HG02623 (cell line): ENCODE results near the gene ATP6AP1.
"Not testable (repeated sequence)": the region's sequence is repeated elsewhere in the genome, so short reads cannot be mapped to it uniquely, and the experiment has no call there.

Experiments
- ATAC-seq: cut with Tn5 transposase; IDR thresholded peaks from one replicate; pipeline ENCODE4 v1.9.1; 2021; ENCODE audit warnings: moderate library complexity; ENCODE audit not compliant: unreplicated experiment

Gene ATP6AP1

DNA sequence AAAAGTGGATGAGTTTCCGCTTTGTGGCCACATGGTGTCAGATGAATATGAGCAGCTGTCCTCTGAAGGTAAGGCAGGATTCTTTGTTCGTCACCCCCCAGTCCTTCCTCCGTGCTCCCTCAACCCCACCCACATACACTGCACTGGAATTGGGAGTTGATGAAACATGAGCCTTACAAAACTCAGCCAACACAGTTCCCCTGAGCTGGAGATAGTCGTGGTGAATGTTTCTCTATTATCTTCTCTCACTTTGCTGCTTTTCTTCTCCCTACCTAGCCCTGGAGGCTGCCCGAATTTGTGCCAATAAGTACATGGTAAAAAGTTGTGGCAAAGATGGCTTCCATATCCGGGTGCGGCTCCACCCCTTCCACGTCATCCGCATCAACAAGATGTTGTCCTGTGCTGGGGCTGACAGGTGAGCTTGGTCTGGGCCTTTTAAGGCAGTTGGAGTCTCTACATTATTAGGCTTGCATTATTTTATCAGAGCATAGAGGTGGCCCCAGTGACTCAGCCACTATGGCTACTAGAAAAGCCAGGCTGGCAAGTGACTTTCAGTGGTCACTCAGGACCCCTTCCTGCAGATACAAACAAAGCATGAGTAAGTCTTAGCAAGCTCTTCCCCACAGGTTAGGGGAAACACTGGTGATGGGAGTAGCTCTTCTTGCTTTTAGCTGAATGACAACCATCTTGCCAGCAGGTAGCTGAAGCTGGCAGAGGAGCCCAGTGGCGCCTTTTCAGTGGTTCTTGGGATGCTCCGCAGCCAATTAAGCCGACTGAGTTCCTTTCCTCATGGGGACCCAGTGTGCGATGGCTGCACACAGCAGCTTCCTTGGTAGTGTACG lies 28.7 kb upstream of the ATP6AP1 start:
- ATAC-seq = no peak

DNA sequence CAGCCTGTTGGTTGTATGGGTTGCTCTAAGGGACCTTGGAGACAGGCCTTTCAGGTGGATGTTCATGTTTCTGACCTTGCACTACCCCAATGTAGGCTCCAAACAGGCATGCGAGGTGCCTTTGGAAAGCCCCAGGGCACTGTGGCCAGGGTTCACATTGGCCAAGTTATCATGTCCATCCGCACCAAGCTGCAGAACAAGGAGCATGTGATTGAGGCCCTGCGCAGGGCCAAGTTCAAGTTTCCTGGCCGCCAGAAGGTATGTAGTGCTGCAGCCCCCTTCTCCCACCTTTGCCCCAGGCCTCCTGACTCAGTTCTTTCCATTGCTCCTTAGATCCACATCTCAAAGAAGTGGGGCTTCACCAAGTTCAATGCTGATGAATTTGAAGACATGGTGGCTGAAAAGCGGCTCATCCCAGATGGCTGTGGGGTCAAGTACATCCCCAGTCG lies 28.1 kb upstream of the ATP6AP1 start:
- ATAC-seq = not testable (repeated sequence)

DNA sequence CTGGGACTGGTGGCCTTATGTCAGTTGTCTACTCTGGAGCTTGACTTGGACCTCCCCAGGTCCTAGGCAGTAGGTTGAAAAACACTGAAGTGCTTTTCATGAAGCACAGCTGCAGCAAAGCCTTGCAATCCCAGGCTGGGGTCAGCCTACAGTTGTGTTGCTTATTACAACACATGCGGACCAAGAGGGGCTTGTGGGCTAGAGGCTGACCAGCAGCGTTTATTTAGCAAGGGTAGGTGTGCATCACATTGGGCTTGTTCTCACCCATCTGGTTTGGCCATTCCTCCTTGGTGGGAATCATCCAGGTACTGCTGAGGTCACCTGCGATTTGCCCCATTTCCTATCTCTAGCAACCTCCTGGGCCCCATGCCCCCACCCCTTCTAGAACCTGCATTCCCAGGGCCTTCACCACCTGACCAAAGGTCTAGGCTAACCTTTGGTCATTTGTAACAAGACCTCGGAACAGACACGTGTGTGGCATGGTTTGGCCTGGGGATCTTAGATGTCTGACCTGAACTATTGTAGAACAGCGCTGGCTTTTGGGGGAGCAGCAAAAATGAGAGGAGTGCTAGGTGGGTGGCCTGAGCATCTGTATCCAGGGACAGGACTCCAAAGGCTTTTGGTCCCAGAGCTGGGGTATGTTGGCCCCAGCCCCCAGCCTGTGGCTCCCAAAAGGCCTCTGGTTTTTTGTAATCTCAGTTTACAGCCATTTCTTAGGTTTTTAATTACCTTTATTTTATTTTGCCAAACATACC lies 27.3 kb upstream of the ATP6AP1 start:
- no peak for ATAC-seq

DNA sequence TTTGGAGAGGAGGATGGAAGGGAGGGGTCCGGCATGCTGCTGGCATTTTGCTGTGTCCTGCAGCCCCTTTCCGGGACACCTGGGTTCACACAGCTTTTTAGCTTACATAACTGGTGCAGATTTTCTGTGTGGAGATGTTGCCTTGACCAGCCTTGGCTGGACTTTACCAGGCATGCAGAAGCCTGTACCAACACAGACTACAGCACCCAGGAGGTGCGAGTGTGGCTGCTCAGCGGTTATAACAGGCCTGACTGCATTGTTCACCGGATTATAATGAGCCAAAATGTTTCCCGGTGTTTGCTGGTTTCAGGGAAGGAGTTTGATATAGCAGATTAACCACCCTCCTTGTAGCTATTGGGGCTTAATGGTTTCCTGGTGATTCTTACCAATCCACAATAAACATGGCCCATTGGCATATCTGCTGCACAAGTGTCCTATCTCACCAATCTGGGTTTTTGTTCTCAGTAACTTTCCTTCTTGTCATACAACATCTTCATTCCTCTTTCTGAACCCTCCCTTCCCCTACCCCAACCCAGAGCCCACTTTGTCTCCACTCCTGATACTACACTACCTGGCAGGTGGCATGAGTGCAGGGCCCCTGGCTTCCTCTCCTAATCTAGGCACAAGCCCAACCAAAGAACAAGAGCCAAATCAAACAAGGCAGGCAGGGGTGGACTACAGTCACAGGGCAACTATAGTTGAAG lies 26.4 kb upstream of the ATP6AP1 start:
- no peak for ATAC-seq

DNA sequence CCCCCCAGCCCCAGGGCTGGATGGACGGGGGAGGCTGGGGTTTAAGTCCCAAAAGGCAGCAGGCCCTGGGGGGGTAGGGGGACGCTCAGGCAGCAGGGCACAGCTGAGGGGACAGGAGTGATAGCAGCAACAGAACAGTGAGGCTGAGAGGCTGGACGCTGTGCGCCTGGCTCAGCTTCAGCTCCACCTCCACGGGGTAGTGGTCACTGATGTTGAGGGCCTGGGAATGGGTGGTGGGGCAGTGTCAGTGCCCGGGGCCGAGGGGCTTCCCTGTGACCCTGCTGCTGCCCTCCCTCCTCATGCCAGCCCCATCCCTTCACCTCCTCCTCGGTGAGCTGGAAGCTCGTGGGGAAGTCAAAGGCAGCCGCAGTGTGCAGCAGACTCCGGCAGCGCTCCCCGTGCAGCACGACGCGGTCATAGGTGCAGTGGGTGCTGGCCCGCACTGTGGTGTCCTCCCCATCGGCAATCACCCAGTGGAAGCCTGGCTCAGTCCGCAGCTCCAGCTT lies 25.8 kb upstream of the ATP6AP1 start:
- no peak for ATAC-seq

DNA sequence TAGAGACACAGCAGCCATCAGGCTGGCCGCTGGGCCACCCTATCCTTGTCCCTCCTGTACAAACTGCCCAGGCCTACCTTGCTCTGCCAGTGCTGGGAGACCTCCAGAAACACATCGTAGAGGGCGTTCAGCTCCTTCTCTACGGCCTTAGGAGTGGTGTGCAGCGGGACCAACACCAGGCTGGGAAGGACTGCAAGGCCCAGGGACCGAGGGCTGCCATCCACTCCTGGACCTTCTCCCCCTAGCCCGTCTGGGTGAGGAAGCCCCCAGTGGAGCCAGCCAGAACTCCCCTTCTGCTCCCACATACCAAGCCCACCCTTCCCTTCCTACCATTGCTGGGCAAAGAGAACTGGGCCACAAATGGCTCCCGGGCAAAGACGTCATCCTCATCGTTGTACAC lies 25.3 kb upstream of the ATP6AP1 start:
- ATAC-seq = no peak

DNA sequence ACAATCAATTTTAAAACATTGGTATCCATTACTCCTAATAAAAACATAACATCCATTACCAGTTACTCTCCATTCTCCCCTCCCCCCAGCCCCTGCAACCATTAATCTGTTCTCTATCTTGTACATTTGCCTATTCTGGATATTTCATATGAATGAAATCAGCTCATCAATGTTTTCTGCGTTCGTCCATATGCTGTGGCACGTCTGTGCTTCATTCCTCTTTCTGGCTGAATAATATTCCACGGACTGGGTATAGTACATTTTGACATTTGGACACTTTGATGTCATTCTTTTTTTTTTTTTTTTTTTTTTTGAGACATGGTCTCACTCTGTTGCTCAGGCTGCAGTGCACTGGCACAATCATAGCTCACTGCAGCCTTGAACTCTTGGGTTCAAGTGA lies 24.6 kb upstream of the ATP6AP1 start:
- no peak for ATAC-seq

DNA sequence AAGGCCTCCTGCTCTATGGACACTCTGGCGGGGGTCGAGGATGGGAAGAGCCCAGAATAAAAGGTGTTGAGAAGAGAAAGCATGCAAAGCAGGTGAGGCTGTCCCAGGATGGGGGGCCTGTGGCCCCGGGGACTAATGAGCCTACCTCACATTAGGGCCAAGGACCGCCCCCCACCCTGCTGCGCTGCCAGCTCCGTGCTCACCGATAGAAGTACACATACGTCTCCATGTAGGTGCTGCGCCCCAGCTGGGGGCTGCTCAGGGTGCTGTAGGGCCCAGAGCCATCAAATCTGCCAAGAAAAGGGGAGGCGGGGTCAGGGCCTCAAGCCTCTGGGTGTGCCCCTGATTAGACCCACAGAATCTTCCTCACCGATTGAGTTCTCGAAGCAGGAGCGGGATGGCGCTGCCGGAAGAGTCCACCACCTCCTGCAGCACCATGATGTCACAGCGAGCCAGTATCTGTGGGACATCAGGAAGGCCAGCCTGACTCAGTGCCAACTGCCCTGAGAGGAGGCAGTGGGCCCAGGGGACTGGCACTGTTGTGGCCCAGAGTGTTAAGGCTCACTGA lies 23.8 kb upstream of the ATP6AP1 start:
- no peak for ATAC-seq

DNA sequence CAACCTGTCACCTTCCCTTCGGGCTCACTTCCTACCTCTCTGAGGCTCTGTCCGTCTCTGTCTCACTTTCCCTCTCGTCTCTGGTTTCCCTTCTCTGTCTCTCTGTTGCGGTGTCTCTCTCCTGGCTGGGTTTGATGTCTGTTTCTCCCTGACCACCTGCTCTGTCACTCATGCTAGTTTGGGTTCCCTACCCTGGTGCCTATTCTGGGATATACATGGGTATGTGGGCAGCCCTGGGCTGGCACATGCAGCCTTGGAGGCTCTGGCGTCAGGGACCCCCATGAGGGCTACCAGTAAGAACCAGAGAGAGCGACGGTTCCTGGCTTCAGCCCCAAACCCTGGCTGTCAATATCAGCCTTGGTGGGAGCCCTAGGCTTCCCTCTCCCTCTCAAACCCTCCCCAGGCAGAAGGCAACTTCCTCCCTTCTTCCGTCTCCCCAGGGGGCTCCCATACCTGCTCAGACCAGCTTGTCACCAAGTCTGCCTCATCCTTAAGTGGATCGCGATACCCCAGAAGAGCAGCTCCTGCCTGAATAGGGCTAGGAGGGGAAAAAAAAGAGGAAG lies 19.7 kb upstream of the ATP6AP1 start:
- no peak for ATAC-seq

DNA sequence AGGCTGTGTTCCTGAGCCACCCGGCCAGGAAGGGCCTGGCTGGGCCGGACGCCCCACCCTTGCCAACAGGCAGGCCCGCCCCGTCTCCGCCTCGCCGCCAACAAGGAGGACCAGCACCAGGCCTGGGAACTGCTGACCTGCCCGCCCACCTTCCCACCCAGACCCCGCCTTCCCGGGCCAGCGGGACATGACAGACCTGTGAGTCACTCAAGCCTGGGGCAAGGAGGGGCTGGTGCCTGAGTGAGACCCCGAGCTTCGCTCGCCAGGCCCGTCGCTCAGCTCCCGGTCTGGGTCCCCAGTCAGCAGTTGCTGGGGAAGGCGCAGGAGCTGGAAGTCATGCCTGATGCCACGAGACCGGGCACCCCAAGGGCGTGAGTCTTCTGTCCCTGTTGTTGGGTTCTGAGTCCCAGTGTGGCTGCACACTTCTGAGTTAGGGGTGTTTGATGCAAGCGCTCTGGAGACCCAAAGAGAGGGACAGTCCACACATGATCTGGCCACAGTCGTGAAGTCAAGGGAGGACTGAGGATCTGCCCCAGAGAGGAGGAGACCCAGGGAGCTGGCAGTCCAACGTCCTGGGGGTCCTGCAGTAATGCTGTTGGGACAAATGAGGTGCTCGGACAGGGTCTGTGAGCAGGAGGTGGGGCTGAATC lies 19.1 kb upstream of the ATP6AP1 start, which contains the start of gene DNASE1L1:
DNASE1L1 (minus strand) TSS at position 33 of the 650 bp plus-strand sequence. CDS start 3,686 bp downstream, outside the sequence.
- ATAC-seq = no peak

DNA sequence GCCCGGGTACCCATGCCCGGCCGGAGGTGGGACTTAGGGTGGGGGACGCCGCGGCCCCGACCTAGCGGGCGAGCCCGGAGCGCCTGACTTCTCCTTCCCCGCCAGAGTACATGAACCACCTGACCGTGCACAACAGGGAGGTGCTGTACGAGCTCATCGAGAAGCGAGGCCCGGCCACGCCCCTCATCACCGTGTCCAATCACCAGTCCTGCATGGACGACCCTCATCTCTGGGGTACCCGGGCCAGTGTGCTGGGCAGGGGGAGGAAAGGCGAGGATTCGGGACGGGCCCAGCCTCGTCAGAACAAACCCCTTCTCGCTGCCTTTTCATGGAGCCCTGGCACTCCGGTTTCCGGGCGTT lies 16.5 kb upstream of the ATP6AP1 start:
- peak; percentile 44 for ATAC-seq

DNA sequence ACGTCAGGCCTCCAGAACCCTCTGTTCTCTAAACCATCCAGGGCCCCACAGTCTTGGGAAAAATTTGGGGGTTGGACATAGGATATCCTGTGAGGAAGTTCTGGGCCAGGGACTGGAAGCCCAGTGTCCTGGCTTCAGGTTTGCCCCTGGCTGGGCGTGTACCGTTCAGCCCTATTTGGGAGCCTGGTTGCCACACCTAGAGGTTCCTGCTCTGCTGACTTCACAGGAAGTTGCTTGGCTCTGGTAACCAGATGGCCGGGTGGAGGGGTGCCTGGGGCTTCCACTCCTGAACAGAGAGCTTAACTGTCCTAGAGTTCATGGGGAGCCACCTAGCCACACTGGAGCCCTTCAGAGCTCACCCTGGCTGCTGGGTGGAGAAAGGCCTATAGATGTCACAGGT lies 16.0 kb upstream of the ATP6AP1 start:
- ATAC-seq = no peak

DNA sequence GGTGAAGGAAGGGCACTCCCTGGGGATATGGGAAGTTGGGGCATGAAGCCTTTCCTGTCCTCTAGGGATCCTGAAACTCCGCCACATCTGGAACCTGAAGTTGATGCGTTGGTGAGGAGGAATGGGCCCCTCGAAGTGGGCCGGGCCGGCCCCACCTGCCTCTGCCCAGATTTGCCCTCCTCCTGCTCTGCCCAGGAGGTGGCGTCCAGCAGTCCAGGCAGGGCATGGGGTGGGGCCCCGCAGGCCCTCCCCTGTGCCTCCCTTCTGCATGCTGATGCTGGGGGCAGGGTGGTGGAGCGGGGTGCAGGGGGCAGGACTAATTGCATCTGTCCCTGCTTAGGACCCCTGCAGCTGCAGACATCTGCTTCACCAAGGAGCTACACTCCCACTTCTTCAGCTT lies 15.3 kb upstream of the ATP6AP1 start:
- ATAC-seq = no peak

DNA sequence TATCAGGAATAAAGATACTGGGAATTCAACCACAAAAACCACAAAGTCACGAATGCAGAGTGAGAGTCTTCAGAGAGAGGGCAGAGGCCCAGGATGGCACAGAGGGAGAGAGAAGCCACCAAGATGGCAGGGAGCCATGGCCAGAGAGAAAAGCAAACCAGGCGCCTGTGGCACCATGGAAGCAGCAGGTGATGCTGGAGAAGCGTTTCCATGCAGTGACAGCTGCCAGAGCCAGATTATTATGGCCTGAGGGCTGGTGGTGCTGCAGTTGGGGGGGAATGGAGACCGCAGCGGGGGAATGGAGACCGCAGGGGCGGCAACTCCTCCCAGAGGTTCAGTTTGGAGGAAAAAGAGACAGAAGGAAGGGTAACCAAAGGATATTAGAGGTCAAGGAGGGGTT lies 11.3 kb upstream of the ATP6AP1 start:
- no peak for ATAC-seq

DNA sequence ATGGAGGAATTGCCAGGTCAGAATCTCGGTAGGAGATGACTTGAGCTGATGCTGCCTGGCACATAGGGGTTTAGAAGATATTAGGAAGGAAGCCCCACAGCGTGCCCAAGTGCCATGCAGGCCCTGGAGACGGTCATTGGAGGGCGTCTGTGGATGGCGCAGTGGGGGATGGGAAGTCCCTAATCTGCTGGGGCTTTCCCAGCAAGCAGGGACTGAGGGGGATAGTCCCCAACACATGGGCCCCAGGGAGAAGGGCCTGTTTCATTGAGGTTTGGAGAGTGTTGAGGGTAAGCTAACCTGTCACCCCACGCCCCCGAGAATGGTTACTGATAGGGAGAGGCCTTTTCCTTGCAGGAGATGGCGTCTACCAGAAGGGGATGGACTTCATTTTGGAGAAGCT lies 9.3 kb upstream of the ATP6AP1 start:
- no peak for ATAC-seq

DNA sequence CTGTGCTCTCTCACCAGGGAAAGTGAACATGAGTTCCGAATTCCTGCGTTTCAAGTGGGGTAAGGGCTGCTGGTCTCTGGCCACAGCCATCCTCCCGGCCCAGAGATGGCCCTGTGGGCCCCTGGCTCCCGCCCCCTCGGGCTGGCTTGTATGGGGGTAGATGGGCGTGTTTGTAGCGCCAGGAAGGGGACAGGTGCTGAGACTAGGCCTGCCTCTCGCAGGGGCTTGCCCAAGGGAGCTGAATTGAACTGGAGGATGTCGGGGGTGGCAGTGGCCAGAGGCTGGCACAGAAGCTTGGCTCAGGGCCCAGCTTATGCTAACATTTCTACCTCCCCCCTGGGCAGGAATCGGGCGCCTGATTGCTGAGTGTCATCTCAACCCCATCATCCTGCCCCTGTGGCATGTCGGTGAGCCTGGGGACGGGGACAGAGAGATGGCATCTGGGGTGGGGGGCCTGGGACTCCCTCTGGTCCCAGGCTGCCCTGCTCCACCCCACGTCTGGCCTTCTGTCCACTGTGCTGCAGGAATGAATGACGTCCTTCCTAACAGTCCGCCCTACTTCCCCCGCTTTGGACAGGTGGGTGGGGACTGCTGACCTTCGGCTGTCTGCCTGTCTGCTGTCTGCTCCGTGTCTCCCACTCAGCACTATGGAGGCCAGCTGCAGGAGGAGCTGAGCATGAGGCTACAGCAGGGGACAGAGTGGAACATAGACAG lies 8.6 kb upstream of the ATP6AP1 start:
- no peak for ATAC-seq

DNA sequence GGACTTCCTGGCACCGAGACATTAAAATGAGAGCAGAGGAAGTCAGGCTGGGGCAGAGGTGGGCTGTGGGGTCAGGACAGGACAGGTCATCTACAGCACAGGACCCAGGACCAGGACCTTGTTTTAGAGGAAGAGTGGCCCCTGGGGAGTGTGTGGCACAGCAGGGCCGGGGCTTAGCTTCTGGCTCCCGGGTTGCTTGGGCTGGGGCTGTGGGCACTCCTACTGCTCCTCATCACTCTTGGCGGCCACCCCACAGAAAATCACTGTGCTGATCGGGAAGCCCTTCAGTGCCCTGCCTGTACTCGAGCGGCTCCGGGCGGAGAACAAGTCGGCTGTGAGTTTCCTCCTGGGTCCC lies 8.1 kb upstream of the ATP6AP1 start:
- no peak for ATAC-seq

DNA sequence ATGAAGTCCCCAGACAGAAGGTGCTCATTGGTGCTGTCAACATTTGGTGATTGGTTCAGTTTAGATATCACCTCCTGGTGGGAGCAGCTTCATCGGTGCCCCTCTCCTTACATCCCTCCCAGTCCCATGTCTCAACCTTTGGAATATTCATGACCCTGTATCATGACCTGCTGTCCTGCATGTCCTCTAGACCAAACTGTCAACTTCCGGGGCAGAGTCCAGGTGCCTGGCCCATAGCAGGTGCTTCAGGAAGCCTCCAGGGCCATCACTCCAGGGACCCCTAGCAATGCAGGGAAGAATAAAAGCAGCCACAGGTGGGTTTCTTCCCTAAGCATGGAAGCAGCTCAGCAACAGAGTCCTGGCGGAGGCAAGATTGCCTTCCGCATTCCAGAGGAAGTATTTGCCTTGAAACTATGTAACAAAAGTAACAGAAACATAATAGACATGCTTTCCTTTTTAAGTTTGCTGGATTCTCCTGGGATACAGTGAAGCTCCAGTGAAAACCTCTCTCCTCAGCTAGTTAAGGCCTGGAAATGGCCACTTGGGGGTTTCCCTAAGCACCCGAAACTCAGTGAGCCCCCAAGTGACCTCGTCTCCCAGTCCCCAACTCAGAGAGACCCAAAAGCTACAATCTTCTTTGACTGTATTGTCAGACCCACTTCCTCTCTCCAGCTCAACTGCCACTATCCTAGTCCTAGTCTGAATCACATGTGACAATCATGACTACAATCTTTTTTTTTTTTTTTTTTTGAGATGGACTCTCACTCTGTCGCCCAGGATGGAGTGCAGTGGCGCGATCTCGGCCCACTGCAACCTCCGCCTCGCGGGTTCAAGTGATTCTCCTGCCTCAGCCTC lies 1.3 kb upstream of the ATP6AP1 start:
- no peak for ATAC-seq

DNA sequence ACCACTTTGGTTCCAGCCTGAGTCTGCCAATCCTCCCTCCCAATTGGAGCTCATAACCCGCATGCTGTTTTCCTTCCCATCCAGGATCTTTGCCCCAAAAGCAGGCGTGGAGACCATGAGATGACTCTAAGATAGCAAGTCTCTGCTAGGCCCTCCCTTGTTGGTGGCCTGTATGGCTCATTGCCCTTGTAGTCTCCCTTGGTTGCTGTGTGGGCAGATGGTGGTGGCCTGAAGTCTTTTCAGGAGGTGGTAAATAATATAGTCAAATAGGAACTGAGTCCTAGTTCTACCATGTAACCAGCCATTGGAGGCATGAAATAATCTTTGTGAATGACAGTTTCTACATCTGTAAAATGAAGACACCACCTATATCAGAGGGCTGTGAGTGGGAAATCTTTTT lies 1.2 kb downstream of the ATP6AP1 start:
- no peak for ATAC-seq
